Osteocyte (in vitro differentiated cells): ENCODE results near the gene TBCE. TPM values are rescaled to one million over a fixed set of nuclear protein-coding genes. Genes with fewer than 3 reads are reported as not detected.

Experiments used
- DNase-seq: peaks from one replicate; pipeline ENCODE4 v3.0.0; 2021; ENCODE audit warnings: mixed read lengths; ENCODE audit not compliant: unreplicated experiment; ENCODE audit errors: extremely low spot score
- H3K27ac Mint-ChIP-seq: one replicate; pipeline ENCODE4 v1.8.0; 2021; ENCODE audit warnings: mild to moderate bottlenecking, mixed read lengths; ENCODE audit not compliant: unreplicated experiment
- H3K27me3 Mint-ChIP-seq: one replicate; pipeline ENCODE4 v1.8.0; 2021; ENCODE audit warnings: mixed read lengths; ENCODE audit not compliant: unreplicated experiment
- H3K36me3 Mint-ChIP-seq: one replicate; pipeline ENCODE4 v1.8.0; 2021; ENCODE audit warnings: mixed read lengths; ENCODE audit not compliant: unreplicated experiment
- H3K4me1 Mint-ChIP-seq: one replicate; pipeline ENCODE4 v1.8.0; 2021; ENCODE audit warnings: mixed read lengths; ENCODE audit not compliant: unreplicated experiment
- H3K4me3 Mint-ChIP-seq: one replicate; pipeline ENCODE4 v1.8.0; 2021; ENCODE audit warnings: mild to moderate bottlenecking, moderate library complexity, mixed read lengths; ENCODE audit not compliant: unreplicated experiment
- H3K9me3 Mint-ChIP-seq: one replicate; pipeline ENCODE4 v1.8.0; 2021; ENCODE audit warnings: mixed read lengths; ENCODE audit not compliant: unreplicated experiment
- total RNA-seq: library from RNA; stranded (reverse); gene quantifications from 2 replicates; pipeline ENCODE4 v1.2.1, GENCODE V29; 2021
- TF ChIP-seq, protein P1 (sequence below): fragments of 200-600 bp; sonication (generic); IDR thresholded peaks from 2 replicates; pipeline ENCODE4 v1.5.0; 2021; ENCODE audit warnings: antibody characterized with exemption, mild to moderate bottlenecking, moderate library complexity

TBCE gene
- total RNA-seq, 1 donor from 2014 or later: 30.3 TPM

- H3K36me3 Mint-ChIP-seq: peaks cover 9% of the 10 kb centered on the region
- H3K27me3 Mint-ChIP-seq: no peaks in the 10 kb centered on the region
- no peak for DNase-seq
- peaks cover 3% of the 10 kb centered on the region for H3K4me1 Mint-ChIP-seq
- H3K9me3 Mint-ChIP-seq: no peaks in the 10 kb centered on the region
- TF ChIP-seq, protein P1, sequence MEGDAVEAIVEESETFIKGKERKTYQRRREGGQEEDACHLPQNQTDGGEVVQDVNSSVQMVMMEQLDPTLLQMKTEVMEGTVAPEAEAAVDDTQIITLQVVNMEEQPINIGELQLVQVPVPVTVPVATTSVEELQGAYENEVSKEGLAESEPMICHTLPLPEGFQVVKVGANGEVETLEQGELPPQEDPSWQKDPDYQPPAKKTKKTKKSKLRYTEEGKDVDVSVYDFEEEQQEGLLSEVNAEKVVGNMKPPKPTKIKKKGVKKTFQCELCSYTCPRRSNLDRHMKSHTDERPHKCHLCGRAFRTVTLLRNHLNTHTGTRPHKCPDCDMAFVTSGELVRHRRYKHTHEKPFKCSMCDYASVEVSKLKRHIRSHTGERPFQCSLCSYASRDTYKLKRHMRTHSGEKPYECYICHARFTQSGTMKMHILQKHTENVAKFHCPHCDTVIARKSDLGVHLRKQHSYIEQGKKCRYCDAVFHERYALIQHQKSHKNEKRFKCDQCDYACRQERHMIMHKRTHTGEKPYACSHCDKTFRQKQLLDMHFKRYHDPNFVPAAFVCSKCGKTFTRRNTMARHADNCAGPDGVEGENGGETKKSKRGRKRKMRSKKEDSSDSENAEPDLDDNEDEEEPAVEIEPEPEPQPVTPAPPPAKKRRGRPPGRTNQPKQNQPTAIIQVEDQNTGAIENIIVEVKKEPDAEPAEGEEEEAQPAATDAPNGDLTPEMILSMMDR: peak; percentile 88
- no peak overlapping the region for H3K4me3 Mint-ChIP-seq
- H3K27ac Mint-ChIP-seq: no peak overlapping the region
Measured at GRCh38 chr1:235417086-235417697, 50.0 kb downstream of the TBCE start.

DNA sequence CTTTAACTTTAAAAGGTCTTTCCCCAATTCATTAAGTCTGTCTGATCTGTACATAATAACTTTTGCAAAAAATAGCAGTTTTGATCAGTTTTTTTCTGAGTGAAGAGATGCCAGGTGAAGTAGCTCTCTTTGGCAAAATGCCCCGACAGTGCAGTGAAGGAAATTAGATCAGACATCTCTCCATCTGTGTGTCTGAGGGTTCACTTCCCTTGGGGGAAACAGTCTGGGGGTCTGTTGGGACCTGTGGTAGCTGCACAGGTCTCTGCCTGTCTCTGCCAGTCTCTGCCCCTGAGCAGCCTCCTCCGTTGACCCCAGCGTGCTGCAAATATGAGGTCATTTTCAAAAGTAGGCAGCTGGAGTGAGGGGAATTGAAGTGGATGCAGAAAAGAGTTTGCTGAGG is 54.5 kb downstream of the TBCE start:
- no peak for DNase-seq
- peaks cover 3% of the 10 kb centered on the region for H3K36me3 Mint-ChIP-seq
- H3K9me3 Mint-ChIP-seq: no peaks in the 10 kb centered on the region
- H3K27ac Mint-ChIP-seq: no peak overlapping the region
- no peaks in the 10 kb centered on the region for H3K27me3 Mint-ChIP-seq
- peaks cover 3% of the 10 kb centered on the region for H3K4me1 Mint-ChIP-seq
- H3K4me3 Mint-ChIP-seq: no peak overlapping the region
- TF ChIP-seq, protein P1: no peak

DNA sequence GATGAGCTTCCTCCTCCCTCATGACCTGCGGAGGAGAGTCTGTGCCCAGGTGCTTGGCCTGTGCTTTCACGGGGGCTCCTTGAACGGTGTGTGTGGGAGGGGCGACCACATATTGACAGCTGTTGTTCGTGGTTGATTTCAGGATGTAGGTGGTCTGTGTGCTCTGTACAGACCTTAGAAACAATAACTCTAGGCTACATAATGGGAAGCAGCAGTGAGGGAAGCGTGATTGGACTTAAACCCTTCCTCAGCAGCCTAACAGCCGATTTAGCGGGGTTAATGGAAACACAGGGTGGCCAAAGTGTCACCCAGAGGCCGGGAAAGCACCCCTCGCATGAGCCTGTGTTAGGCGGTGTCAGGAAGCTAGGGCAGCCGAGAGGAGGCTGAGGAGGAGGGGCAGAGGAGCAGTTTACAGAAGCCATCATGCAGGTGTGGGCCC is 56.0 kb downstream of the TBCE start:
- Mint-ChIP-seq H3K27me3 (no peaks in the 10 kb centered on the region), H3K36me3 (peaks cover 3% of the 10 kb centered on the region), H3K9me3 (no peaks in the 10 kb centered on the region), H3K4me1 (peaks cover 3% of the 10 kb centered on the region), H3K27ac (no peak overlapping the region), H3K4me3 (no peak overlapping the region)
- TF ChIP-seq, protein P1: no peak
- no peak for DNase-seq

GRCh38 chr1:235424092-235424491 is 56.9 kb downstream of the TBCE start:
- Mint-ChIP-seq H3K27ac (no peak overlapping the region), H3K9me3 (no peaks in the 10 kb centered on the region), H3K27me3 (no peaks in the 10 kb centered on the region), H3K36me3 (peaks cover 5% of the 10 kb centered on the region), H3K4me3 (no peak overlapping the region), H3K4me1 (peaks cover 3% of the 10 kb centered on the region)
- no peak for DNase-seq
- TF ChIP-seq, protein P1: no peak

- DNase-seq: no peak
- no peak overlapping the region for H3K27ac Mint-ChIP-seq
- TF ChIP-seq, protein P1: no peak
- H3K36me3 Mint-ChIP-seq: peaks cover 5% of the 10 kb centered on the region
- peaks cover 4% of the 10 kb centered on the region for H3K4me1 Mint-ChIP-seq
- H3K9me3 Mint-ChIP-seq: no peaks in the 10 kb centered on the region
- H3K27me3 Mint-ChIP-seq: no peaks in the 10 kb centered on the region
- no peak overlapping the region for H3K4me3 Mint-ChIP-seq
Measured at GRCh38 chr1:235425357-235425756, 58.1 kb downstream of the TBCE start.
